ENCODE results near the gene TXNRD1. TPM values are rescaled to one million over a fixed set of nuclear protein-coding genes. Genes with fewer than 3 reads are reported as not detected.

The TXNRD1 gene
- total RNA-seq, 1 experiment from 2014 or later = 72.8 TPM

Other genes with a start within 250 kb of the TXNRD1 start
- gene TDG, start 249.9 kb upstream of the TXNRD1 start, total RNA-seq (2014; rRNA removed; shearing (Covaris generic)) = 56.2 and 57.3 TPM in 2 replicates
- 16.7 and 17.9 TPM in 2 replicates for gene GLT8D2, start 165.6 kb upstream of the TXNRD1 start, total RNA-seq (2014; rRNA removed; shearing (Covaris generic))
- gene HCFC2, start 151.2 kb upstream of the TXNRD1 start, total RNA-seq (2014; rRNA removed; shearing (Covaris generic)) = 10.8 and 16.1 TPM in 2 replicates
- gene NFYB, start 77.6 kb upstream of the TXNRD1 start, total RNA-seq (2014; rRNA removed; shearing (Covaris generic)) = 33.3 and 38.4 TPM in 2 replicates
- gene EID3, start 88.0 kb downstream of the TXNRD1 start, total RNA-seq (2014; rRNA removed; shearing (Covaris generic)) = 0.48 and 0.63 TPM in 2 replicates
- gene CHST11, start 241.2 kb downstream of the TXNRD1 start, total RNA-seq (2014; rRNA removed; shearing (Covaris generic)) = 31.8 and 37.0 TPM in 2 replicates